Heart left ventricle (tissue), 13 donors: ENCODE measurements around the gene COL28A1.

ENCODE experiments used
- CTCF ChIP-seq, 12 donors: fragments of 200-600 bp; sonication (generic) in 4 of 12; IDR thresholded peaks; one replicate each; pipeline versions ENCODE4 v1.5.0 to v1.8.0; 2018 to 2022; ENCODE audit warnings: antibody characterized with exemption in 12 of 12, mild to moderate bottlenecking in 5 of 12
- POLR2A ChIP-seq, 2 donors: fragments of 450-650 bp; IDR thresholded peaks; one replicate each; pipeline ENCODE4 v1.6.1; 2017; ENCODE audit warnings: antibody characterized with exemption in 2 of 2, mild to moderate bottlenecking in 2 of 2, moderate library complexity in 2 of 2
- donor health status: ischemic (EF 13 %, LVEDD 7.1; RV severe dilation, severe dysfunction).
- donor health status: DM: no; HTN: yes; CAD: no.
- donor health status: DM: no; HTN: no; CAD: no.
- donor health status: ischemic (EF 25% LVEDD 6.9; RV normal size, moderate dysfunction).
- donor health status: ischemic (EF 25% LVEDD 5.7; RV mildly dilated, moderate dysfunction).
- donor health status: ischemic (EF 35%, LVEDD 5.7; RV mildly dilated, moderate dysfunction).
- donor health status: nonischemic (EF 11% LVEDD 7.7; RV severe dilation, severe dysfunction).
- donor health status: DM: yes; HTN: yes; CAD: no.
- donor health status: PGD.
- donor health status: ischemic (EF 29% LVEDD 5.4; RV normal size, mild dysfunction).
- donor health status: nonischemic (EF 23%, LVEDD 6.1; RV moderate dilation, normal function).

GRCh38 chr7:7519056-7519455 lies 16.6 kb downstream of the COL28A1 start:
- TF ChIP-seq POLR2A (IDR thresholded peaks at IDR 0.05) (no peak), CTCF (IDR thresholded peaks at IDR 0.05) (no peak)
